Tibial nerve (tissue), 4 donors: ENCODE results near the gene CAPZA3. TPM values are rescaled to one million over a fixed set of nuclear protein-coding genes. Genes with fewer than 3 reads are reported as not detected.
A peak's percentile ranks its signal among the peaks of the same experiment; 100 is the strongest.

Experiments used
- DNase-seq, 2 donors: peaks; one replicate each; pipeline ENCODE4 v3.0.0-alpha.2; 2019; ENCODE audit warnings: low spot score in 2 of 2
- H3K27ac ChIP-seq, 4 donors: fragments of 200-600 bp; sonication (generic) in 3 of 4; one replicate each; pipeline ENCODE4 v1.5.1; 2017 to 2019; ENCODE audit warnings: mild to moderate bottlenecking in 1 of 4
- H3K27me3 ChIP-seq, 2 donors: fragments of 200-600 bp; sonication (generic) in 1 of 2; one replicate each; pipeline versions ENCODE4 v1.5.1 to v1.6.0; 2017 to 2019
- H3K36me3 ChIP-seq, 3 donors: fragments of 200-600 bp; sonication (generic); one replicate each; pipeline ENCODE4 v1.5.1; 2018 to 2019
- H3K4me1 ChIP-seq, 4 donors: fragments of 200-600 bp; sonication (generic) in 3 of 4; one replicate each; pipeline ENCODE4 v1.5.1; 2017 to 2019
- H3K4me3 ChIP-seq, 4 donors: fragments of 200-600 bp; sonication (generic) in 3 of 4; one replicate each; pipeline ENCODE4 v1.5.1; 2017 to 2019; ENCODE audit warnings: mild to moderate bottlenecking in 1 of 4, moderate library complexity in 1 of 4
- H3K9me3 ChIP-seq, 4 donors: fragments of 200-600 bp; sonication (generic) in 3 of 4; one replicate each; pipeline ENCODE4 v1.5.1; 2017 to 2019
- EP300 ChIP-seq, 2 donors: sonication (generic); formaldehyde crosslinking; IDR thresholded peaks; one replicate each; pipeline ENCODE4 v1.6.1; 2017; ENCODE audit warnings: antibody characterized with exemption in 2 of 2, mild to moderate bottlenecking in 1 of 2
- POLR2A ChIP-seq, 2 donors: fragments of 450-650 bp; IDR thresholded peaks; one replicate each; pipeline ENCODE4 v1.6.1; 2017; ENCODE audit warnings: antibody characterized with exemption in 2 of 2, mild to moderate bottlenecking in 2 of 2, moderate library complexity in 2 of 2
- WGBS, 2 donors: methylation state at CpG; one replicate each; pipeline ENCODE4 v1.1.5; 2018; 5-methylcytosine and 5-hydroxymethylcytosine counted together
- total RNA-seq, 4 donors: library from RNA; depleted of rRNA; stranded (reverse); fragments of >200 nt; gene quantifications; one replicate each; pipeline ENCODE4 v1.1.0, GENCODE V29; 2016
- TF ChIP-seq, protein P1 (sequence below), 5 experiments: fragments of 200-600 bp in 3 of 5; fragments of 450-650 bp in 2 of 5; sonication (generic) in 3 of 5; IDR thresholded peaks; one replicate each; pipeline ENCODE4 v1.5.1; 2016 to 2019; ENCODE audit warnings: antibody characterized with exemption in 5 of 5, mild to moderate bottlenecking in 3 of 5, moderate library complexity in 2 of 5

Gene CAPZA3
- total RNA-seq, 4 donors from 2014 or later: not detected

DNA sequence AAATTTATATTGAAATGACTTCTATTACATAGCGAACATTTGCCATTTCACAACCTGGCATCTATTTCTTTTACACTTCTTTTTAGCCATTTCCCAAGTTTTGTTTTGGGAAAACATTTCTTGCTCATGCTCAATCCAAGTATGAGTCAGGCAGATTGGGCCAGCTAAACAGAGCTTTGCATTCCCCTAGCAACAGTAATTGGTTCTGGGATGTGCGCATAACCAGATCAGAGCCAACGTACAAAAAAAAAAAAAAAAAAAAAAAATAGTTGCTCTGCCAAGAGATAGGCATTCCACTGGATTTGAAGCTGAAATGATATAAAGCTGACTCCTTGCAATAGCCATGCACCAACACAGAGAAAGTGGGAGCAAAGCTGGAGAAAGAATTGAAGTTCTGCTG lies 37.6 kb upstream of the CAPZA3 start:
- no peak overlapping the region for H3K4me3 ChIP-seq
- H3K27ac ChIP-seq: no peak overlapping the region
- H3K36me3 ChIP-seq: no peaks in the 10 kb centered on the region
- DNase-seq: no peak
- 61 to 68% methylated on average over 3 of the region's 3 CpGs for WGBS, 2 donors
- H3K27me3 ChIP-seq: no peaks in the 10 kb centered on the region
- H3K9me3 ChIP-seq: no peaks in the 10 kb centered on the region
- no peaks in the 10 kb centered on the region for H3K4me1 ChIP-seq
- no peak for TF ChIP-seq POLR2A (IDR thresholded peaks at IDR 0.05)
- peak in 1 of 2 donors; percentile 19 for TF ChIP-seq EP300 (IDR thresholded peaks at IDR 0.05)
- TF ChIP-seq, protein P1, sequence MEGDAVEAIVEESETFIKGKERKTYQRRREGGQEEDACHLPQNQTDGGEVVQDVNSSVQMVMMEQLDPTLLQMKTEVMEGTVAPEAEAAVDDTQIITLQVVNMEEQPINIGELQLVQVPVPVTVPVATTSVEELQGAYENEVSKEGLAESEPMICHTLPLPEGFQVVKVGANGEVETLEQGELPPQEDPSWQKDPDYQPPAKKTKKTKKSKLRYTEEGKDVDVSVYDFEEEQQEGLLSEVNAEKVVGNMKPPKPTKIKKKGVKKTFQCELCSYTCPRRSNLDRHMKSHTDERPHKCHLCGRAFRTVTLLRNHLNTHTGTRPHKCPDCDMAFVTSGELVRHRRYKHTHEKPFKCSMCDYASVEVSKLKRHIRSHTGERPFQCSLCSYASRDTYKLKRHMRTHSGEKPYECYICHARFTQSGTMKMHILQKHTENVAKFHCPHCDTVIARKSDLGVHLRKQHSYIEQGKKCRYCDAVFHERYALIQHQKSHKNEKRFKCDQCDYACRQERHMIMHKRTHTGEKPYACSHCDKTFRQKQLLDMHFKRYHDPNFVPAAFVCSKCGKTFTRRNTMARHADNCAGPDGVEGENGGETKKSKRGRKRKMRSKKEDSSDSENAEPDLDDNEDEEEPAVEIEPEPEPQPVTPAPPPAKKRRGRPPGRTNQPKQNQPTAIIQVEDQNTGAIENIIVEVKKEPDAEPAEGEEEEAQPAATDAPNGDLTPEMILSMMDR (IDR thresholded peaks at IDR 0.05): no peak

DNA sequence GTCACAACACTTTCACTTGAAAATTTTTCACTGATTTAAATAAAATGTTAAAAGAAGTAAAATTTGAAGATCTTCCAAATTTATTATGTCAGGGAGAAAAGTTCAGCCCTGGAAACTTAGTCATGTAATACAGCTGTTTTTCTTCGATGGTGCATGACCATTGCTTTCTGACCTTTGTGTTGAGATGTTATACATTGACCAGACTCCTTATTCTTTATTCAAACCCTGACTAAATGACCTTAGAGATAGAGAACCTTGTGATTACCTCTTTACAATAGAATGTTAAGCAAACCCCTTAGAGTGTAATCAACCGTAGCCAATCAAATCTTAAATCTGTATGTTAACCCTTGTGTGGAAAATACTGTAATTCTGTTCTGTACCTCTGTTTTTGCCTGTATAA lies 34.6 kb upstream of the CAPZA3 start:
- H3K36me3 ChIP-seq: no peaks in the 10 kb centered on the region
- TF ChIP-seq, protein P1 (IDR thresholded peaks at IDR 0.05): no peak
- TF ChIP-seq EP300 (IDR thresholded peaks at IDR 0.05) (no peak), POLR2A (IDR thresholded peaks at IDR 0.05) (no peak)
- no peak overlapping the region for H3K4me3 ChIP-seq
- H3K4me1 ChIP-seq: no peaks in the 10 kb centered on the region
- WGBS, 2 donors: 23 to 39% methylated on average over 2 of the region's 2 CpGs
- no peaks in the 10 kb centered on the region for H3K9me3 ChIP-seq
- no peak overlapping the region for H3K27ac ChIP-seq
- H3K27me3 ChIP-seq: no peaks in the 10 kb centered on the region
- no peak for DNase-seq

GRCh38 chr12:18703911-18704310 lies 34.0 kb upstream of the CAPZA3 start:
- TF ChIP-seq POLR2A (IDR thresholded peaks at IDR 0.05) (no peak), EP300 (IDR thresholded peaks at IDR 0.05) (no peak)
- TF ChIP-seq, protein P1 (IDR thresholded peaks at IDR 0.05): no peak
- H3K36me3 ChIP-seq: no peaks in the 10 kb centered on the region
- no peak for DNase-seq
- H3K27me3 ChIP-seq: no peaks in the 10 kb centered on the region
- H3K9me3 ChIP-seq: no peaks in the 10 kb centered on the region
- no peak overlapping the region for H3K4me3 ChIP-seq
- 61 to 64% methylated on average over 2 of the region's 2 CpGs for WGBS, 2 donors
- no peaks in the 10 kb centered on the region for H3K4me1 ChIP-seq
- H3K27ac ChIP-seq: no peak overlapping the region

DNA sequence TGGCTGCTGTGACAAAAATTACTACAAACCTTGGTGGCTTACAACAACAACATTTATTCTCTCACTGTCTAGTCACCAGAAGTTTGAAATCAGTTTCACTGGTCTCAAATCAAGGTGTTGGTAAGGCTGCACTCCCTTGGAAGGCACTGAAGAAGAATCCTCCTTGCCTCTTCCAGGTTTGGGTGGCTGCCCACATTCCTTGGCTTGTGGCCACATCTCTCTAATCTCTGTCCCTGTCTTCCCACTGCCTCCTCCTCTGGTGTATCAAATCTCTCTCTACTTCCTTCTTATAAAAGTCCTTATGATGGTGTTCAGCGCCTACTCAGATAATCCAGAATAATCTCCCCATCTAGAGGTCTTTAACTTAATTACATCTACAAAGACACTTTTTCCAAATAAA lies 31.1 kb upstream of the CAPZA3 start:
- Histone ChIP-seq H3K4me3 (no peak overlapping the region), H3K4me1 (no peaks in the 10 kb centered on the region), H3K27ac (no peak overlapping the region), H3K9me3 (peaks cover 0 to 6% (median 0%) of the 10 kb centered on the region in 4 donors), H3K27me3 (no peaks in the 10 kb centered on the region), H3K36me3 (no peaks in the 10 kb centered on the region)
- WGBS, 2 donors: 86 to 88% methylated on average over 1 of the region's 1 CpG
- DNase-seq: no peak
- no peak for TF ChIP-seq EP300 (IDR thresholded peaks at IDR 0.05)
- no peak for TF ChIP-seq POLR2A (IDR thresholded peaks at IDR 0.05)
- TF ChIP-seq, protein P1 (IDR thresholded peaks at IDR 0.05): no peak

GRCh38 chr12:18716236-18716635 lies 21.7 kb upstream of the CAPZA3 start:
- Histone ChIP-seq H3K36me3 (no peaks in the 10 kb centered on the region), H3K9me3 (no peaks in the 10 kb centered on the region)
- 82 to 97% methylated on average over 1 of the region's 1 CpG for WGBS, 2 donors

More at GRCh38 chr12:18716236-18716635, 21.7 kb upstream of the CAPZA3 start:
- TF ChIP-seq POLR2A (IDR thresholded peaks at IDR 0.05) (no peak), EP300 (IDR thresholded peaks at IDR 0.05) (no peak)
- TF ChIP-seq, protein P1 (IDR thresholded peaks at IDR 0.05): no peak
- Histone ChIP-seq H3K4me3 (no peak overlapping the region), H3K4me1 (no peaks in the 10 kb centered on the region), H3K27ac (no peak overlapping the region), H3K27me3 (no peaks in the 10 kb centered on the region)
- no peak for DNase-seq
